Thyroid gland (tissue), 4 donors: ENCODE results near the gene SLC1A6. TPM values are rescaled to one million over a fixed set of nuclear protein-coding genes. Genes with fewer than 3 reads are reported as not detected.
"Not testable (repeated sequence)": the region's sequence is repeated elsewhere in the genome, so short reads cannot be mapped to it uniquely, and the experiment has no call there.

Experiments
- DNase-seq, 2 donors: peaks; one replicate each; pipeline ENCODE4 v3.0.0-alpha.2; 2019
- H3K27ac ChIP-seq, 3 donors: fragments of 200-600 bp; sonication (generic); 1 replicate in 2 of 3; 2 replicates in 1 of 3; pipeline ENCODE4 v1.5.1; 2016 to 2019; ENCODE audit warnings: mild to moderate bottlenecking in 1 of 3, moderate library complexity in 1 of 3
- H3K27me3 ChIP-seq: fragments of 200-600 bp; sonication (generic); one replicate; pipeline ENCODE4 v1.5.1; 2019
- H3K36me3 ChIP-seq, 2 donors: fragments of 200-600 bp; sonication (generic); one replicate each; pipeline ENCODE4 v1.5.1; 2016 to 2019
- H3K4me1 ChIP-seq, 2 donors: fragments of 200-600 bp; sonication (generic); one replicate each; pipeline ENCODE4 v1.5.1; 2017 to 2019
- H3K4me3 ChIP-seq, 3 donors: fragments of 200-600 bp; sonication (generic); replicated peaks in 1 of 3; 1 replicate in 2 of 3; 2 replicates in 1 of 3; pipeline ENCODE4 v1.5.1; 2016; ENCODE audit warnings: mild to moderate bottlenecking in 1 of 3
- H3K9me3 ChIP-seq: fragments of 200-600 bp; sonication (generic); one replicate; pipeline ENCODE4 v1.5.1; 2017
- POLR2A ChIP-seq, 2 donors: fragments of 450-650 bp; IDR thresholded peaks; one replicate each; pipeline ENCODE4 v1.6.1; 2017; ENCODE audit warnings: antibody characterized with exemption in 2 of 2, mild to moderate bottlenecking in 2 of 2, moderate library complexity in 1 of 2
- WGBS, 2 donors: methylation state at CpG; one replicate each; pipeline ENCODE4 v1.1.5; 2017; 5-methylcytosine and 5-hydroxymethylcytosine counted together
- intact Hi-C: fragments of 100-400 bp; cut with DNase I; formaldehyde crosslinking; loops from one replicate; pipeline ENCODE4 v1.15.1; 2023
- total RNA-seq, 4 donors: library from RNA; depleted of rRNA; stranded (reverse); fragments of >200 nt; gene quantifications; one replicate each; pipeline ENCODE4 v1.2.3, GENCODE V29; 2016
- TF ChIP-seq, protein P1 (sequence below), 6 experiments: fragments of 200-600 bp in 3 of 6; fragments of 450-650 bp in 3 of 6; sonication (generic) in 3 of 6; IDR thresholded peaks; one replicate each; pipeline ENCODE4 v1.5.1; 2016 to 2019; ENCODE audit warnings: antibody characterized with exemption in 6 of 6, mild to moderate bottlenecking in 2 of 6, inconsistent platforms in 1 of 6, moderate library complexity in 1 of 6

Gene SLC1A6
- total RNA-seq, 4 donors from 2014 or later, result 0.67 to 1.5 TPM; not detected in 2

DNA sequence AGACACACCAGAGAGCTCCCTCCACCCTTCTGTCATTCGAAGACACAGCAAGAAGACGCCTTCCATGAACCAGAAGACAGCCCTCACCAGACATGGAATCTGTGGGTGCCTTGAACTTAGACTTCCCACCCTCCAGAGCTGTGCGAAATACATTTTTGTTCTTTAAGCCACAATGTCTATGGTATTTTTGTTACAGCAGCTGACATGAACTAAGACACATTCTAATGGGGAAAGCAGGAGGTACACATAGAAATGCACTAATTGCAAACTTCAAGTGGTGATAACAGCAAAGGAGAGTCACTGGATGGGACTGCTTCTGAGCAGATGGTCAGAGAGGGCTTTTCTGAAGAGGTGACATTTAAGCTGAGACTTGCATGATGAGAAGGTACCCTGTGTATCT is 22.2 kb downstream of the SLC1A6 start:
- Histone ChIP-seq H3K27me3 (no peaks in the 10 kb centered on the region), H3K4me1 (no peaks in the 10 kb centered on the region), H3K9me3 (no peaks in the 10 kb centered on the region), H3K4me3 (no peak overlapping the region), H3K36me3 (no peaks in the 10 kb centered on the region), H3K27ac (no peak overlapping the region)
- WGBS, 2 donors, result 92 to 93% methylated on average over 3 of the region's 3 CpGs
- TF ChIP-seq, protein P1, sequence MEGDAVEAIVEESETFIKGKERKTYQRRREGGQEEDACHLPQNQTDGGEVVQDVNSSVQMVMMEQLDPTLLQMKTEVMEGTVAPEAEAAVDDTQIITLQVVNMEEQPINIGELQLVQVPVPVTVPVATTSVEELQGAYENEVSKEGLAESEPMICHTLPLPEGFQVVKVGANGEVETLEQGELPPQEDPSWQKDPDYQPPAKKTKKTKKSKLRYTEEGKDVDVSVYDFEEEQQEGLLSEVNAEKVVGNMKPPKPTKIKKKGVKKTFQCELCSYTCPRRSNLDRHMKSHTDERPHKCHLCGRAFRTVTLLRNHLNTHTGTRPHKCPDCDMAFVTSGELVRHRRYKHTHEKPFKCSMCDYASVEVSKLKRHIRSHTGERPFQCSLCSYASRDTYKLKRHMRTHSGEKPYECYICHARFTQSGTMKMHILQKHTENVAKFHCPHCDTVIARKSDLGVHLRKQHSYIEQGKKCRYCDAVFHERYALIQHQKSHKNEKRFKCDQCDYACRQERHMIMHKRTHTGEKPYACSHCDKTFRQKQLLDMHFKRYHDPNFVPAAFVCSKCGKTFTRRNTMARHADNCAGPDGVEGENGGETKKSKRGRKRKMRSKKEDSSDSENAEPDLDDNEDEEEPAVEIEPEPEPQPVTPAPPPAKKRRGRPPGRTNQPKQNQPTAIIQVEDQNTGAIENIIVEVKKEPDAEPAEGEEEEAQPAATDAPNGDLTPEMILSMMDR (IDR thresholded peaks at IDR 0.05), result no peak
- TF ChIP-seq POLR2A (IDR thresholded peaks at IDR 0.05), result no peak
- intact Hi-C loops, result no loop called here
- no peak for DNase-seq

DNA sequence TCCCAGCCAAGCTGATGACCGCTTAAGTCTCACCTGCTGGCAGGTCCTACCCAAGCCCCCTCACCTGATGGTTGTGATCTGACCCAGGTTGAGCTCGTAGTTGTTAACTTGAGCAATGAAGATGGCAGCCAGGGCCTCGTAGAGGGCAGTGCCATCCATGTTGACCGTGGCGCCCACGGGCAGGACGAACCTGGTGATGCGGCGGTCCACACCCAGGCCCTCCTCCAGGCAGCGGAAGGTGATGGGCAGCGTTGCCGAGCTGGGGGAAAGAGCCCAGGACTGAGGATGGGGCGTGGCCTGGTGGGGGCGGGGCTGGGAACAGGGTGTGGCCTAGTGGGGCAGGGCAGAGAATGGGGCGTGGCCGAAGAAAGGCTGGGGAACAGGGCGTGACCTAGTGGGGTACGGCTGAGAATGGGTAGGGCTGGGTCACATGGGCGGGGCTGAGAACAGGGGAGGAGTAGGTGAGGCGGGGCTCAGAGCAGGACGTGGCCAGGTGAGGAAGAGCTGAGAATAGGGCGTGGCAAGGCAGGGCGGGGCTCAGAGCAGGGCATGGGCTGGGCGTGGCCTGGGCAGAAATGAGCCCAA is 25.5 kb downstream of the SLC1A6 start:
- Histone ChIP-seq H3K27me3 (no peaks in the 10 kb centered on the region), H3K27ac (no peak overlapping the region), H3K4me1 (no peaks in the 10 kb centered on the region), H3K9me3 (no peaks in the 10 kb centered on the region), H3K36me3 (no peaks in the 10 kb centered on the region), H3K4me3 (no peak overlapping the region)
- TF ChIP-seq, protein P1 (IDR thresholded peaks at IDR 0.05), result no peak
- no peak for TF ChIP-seq POLR2A (IDR thresholded peaks at IDR 0.05)
- intact Hi-C loops, result no loop called here
- 23 to 27% methylated on average over 22 to 24 of the region's 24 CpGs for WGBS, 2 donors
- no peak for DNase-seq

DNA sequence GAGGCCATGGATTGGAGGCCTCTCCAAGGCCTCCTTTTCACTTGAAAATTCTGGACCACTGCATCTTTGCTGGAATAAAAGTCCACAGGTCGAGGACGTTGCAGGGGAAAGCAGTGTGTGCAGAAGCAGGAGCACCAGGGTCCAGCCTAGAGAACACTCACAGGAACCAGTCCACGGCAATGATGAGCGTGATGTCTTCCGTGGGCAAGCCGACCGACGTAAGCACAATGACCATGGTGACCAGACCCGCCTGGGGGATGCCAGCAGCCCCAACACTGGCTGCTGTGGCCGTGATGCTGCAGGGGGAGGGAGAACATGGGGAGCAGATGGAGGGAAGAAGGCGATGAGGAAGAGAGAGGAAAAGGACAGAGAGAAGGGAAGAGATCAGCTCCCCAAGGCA is 26.9 kb downstream of the SLC1A6 start:
- no peaks in the 10 kb centered on the region for H3K9me3 ChIP-seq
- 81 to 89% methylated on average over 11 of the region's 11 CpGs for WGBS, 2 donors
- H3K36me3 ChIP-seq, result no peaks in the 10 kb centered on the region
- intact Hi-C loops, result no loop called here
- H3K4me1 ChIP-seq, result no peaks in the 10 kb centered on the region
- H3K27me3 ChIP-seq, result no peaks in the 10 kb centered on the region
- no peak overlapping the region for H3K4me3 ChIP-seq
- H3K27ac ChIP-seq, result no peak overlapping the region
- no peak for TF ChIP-seq POLR2A (IDR thresholded peaks at IDR 0.05)
- TF ChIP-seq, protein P1 (IDR thresholded peaks at IDR 0.05), result no peak
- no peak for DNase-seq

DNA sequence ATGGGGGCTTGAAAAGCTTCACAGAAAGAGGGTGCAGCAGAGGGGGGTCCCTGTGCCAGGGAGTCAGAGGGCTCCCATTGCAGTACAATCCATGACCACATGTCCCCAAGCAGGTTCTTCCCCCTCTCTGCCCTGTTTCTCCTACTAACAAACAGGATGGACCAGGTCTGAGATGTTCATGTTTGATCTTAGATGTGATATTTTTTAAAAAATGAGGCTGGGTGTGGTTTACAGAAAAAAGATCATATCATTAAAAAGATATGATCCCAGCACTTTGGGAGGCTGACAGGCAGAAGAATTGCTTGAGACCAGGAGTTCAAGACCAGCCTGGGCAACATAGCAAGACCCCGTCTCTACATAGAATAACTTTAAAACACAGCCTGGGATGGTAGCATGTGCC is 29.2 kb downstream of the SLC1A6 start:
- TF ChIP-seq POLR2A (IDR thresholded peaks at IDR 0.05), result no peak
- TF ChIP-seq, protein P1 (IDR thresholded peaks at IDR 0.05), result no peak
- no peaks in the 10 kb centered on the region for H3K36me3 ChIP-seq
- no peaks in the 10 kb centered on the region for H3K27me3 ChIP-seq
- H3K9me3 ChIP-seq, result no peaks in the 10 kb centered on the region
- no peak overlapping the region for H3K27ac ChIP-seq
- no peak overlapping the region for H3K4me3 ChIP-seq
- H3K4me1 ChIP-seq, result no peaks in the 10 kb centered on the region
- WGBS, 2 donors, result 80 to 100% methylated on average over 1 of the region's 1 CpG
- no peak for DNase-seq
- intact Hi-C loops, result no loop called here

DNA sequence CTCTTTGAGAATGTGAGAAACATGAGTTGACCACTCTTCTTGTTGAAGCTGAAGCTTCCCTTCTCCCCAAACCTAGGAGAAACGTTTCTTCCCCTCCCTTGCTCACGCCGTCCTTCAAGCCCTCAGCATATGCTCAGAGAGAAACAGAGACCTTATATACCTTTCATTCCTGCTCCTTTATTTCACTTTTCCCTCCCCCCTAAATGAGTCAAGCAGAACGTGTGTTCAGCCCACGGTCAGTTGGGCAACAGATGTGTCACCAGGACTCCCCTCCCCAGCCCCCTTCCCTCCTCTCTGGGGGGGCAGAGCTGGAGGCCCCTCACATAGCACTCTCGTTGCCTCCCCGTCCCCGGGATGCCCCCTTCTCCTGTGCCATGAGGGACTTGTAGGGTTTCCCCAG is 29.8 kb downstream of the SLC1A6 start:
- no peaks in the 10 kb centered on the region for H3K9me3 ChIP-seq
- no peaks in the 10 kb centered on the region for H3K27me3 ChIP-seq
- H3K4me3 ChIP-seq, result no peak overlapping the region
- 62 to 64% methylated on average over 6 to 8 of the region's 8 CpGs for WGBS, 2 donors
- intact Hi-C loops, result no loop called here
- no peaks in the 10 kb centered on the region for H3K4me1 ChIP-seq
- no peak for DNase-seq
- no peak for TF ChIP-seq POLR2A (IDR thresholded peaks at IDR 0.05)
- TF ChIP-seq, protein P1 (IDR thresholded peaks at IDR 0.05), result no peak
- H3K27ac ChIP-seq, result no peak overlapping the region
- H3K36me3 ChIP-seq, result no peaks in the 10 kb centered on the region

DNA sequence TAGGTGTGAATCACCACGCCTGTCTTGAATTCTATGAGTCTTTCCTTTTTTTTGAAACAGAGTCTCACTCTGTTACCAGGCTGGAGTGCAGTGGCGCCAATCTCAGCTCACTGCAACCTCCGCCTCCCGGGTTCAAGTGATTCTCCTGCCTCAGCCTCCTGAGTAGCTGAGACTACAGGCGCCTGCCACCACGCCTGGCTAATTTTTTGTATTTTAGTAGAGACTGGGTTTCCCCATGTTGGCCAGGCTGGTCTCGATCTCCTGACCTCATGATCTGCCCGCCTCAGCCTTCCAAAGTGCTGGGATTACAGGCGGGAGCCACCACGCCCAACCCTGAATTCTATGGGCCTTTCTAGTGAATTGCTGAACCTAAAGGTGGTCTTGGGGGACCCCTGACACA is 30.3 kb downstream of the SLC1A6 start:
- H3K27ac ChIP-seq, H3K4me1 ChIP-seq, H3K4me3 ChIP-seq, intact Hi-C loops, H3K27me3 ChIP-seq, H3K36me3 ChIP-seq, H3K9me3 ChIP-seq, DNase-seq: not testable (repeated sequence)
- 87 to 88% methylated on average over 10 of the region's 10 CpGs for WGBS, 2 donors
